ENCODE data around the gene ZDHHC14. TPM values are rescaled to one million over a fixed set of nuclear protein-coding genes. Genes with fewer than 3 reads are reported as not detected.

The ZDHHC14 gene
- total RNA-seq, 3 donors from 2014 or later: 4.8 to 9.8 (median 8.5) TPM

GRCh38 chr6:157607317-157608109 is 226.5 kb downstream of the ZDHHC14 start:
- TF ChIP-seq POLR2AphosphoS5 (IDR thresholded peaks at IDR 0.05): no peak
- no peak for TF ChIP-seq CTCF (IDR thresholded peaks at IDR 0.05)
- TF ChIP-seq POLR2A (IDR thresholded peaks at IDR 0.05): no peak
- no peaks in the 10 kb centered on the region for H3K27me3 ChIP-seq
- H3K9me3 ChIP-seq: no peaks in the 10 kb centered on the region
- intact Hi-C loops (cut with DNase I; ENCODE audit: low total_unique reads): no loop called here
- H3K27ac ChIP-seq: no peak overlapping the region
- H3K4me3 ChIP-seq: no peak overlapping the region
- H3K36me3 ChIP-seq: no peaks in the 10 kb centered on the region
- no peak for DNase-seq (ENCODE audit: low spot score in 2 of 2)
- no peaks in the 10 kb centered on the region for H3K4me1 ChIP-seq

DNA sequence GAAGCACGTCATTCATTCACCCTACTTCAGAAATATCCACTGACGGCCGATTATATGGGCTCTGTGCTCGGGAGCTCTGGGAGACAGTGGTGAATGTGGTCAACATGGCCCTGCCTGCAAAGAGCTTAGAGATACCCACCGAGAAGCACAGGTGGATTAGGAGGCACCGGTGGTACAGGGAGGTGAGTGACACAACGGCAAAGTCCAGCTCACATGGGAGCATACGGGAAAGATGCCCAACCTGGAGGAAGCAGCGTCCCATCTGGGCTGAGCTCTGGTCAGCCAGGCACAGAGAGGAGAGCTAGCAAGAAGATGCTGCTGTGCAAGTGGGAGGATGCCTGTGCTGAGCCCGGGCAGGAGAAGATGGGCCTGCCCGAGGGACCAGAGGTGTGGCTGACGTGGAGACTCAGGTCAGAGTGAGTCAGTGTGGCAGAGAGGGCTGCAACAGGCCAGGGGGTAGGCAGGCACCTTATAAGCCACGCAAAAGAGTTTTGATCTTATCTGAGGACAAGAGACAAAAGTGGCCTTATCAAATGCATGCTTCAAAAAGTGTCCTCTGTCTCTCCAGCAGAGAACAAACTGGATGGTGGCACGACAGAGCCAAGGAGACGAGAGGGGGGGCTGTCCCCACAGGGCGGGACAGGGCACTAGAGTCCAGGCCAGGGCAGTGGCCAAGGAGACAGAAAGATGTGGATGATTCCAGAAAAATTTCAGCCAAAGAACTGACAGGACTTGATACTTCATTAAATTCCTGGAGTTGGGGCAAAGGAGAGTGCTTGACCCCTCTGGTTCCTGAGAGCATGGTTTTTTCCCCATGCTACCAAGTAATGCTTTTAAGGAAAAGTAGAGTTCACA is 227.5 kb downstream of the ZDHHC14 start:
- no peaks in the 10 kb centered on the region for H3K4me1 ChIP-seq
- no peaks in the 10 kb centered on the region for H3K36me3 ChIP-seq
- TF ChIP-seq POLR2A (IDR thresholded peaks at IDR 0.05): no peak
- no peak for TF ChIP-seq CTCF (IDR thresholded peaks at IDR 0.05)
- no peak for TF ChIP-seq POLR2AphosphoS5 (IDR thresholded peaks at IDR 0.05)
- H3K4me3 ChIP-seq: no peak overlapping the region
- H3K27me3 ChIP-seq: no peaks in the 10 kb centered on the region
- intact Hi-C loops (cut with DNase I; ENCODE audit: low total_unique reads): no loop called here
- H3K9me3 ChIP-seq: no peaks in the 10 kb centered on the region
- DNase-seq (ENCODE audit: low spot score in 2 of 2): no peak
- H3K27ac ChIP-seq: no peak overlapping the region

DNA sequence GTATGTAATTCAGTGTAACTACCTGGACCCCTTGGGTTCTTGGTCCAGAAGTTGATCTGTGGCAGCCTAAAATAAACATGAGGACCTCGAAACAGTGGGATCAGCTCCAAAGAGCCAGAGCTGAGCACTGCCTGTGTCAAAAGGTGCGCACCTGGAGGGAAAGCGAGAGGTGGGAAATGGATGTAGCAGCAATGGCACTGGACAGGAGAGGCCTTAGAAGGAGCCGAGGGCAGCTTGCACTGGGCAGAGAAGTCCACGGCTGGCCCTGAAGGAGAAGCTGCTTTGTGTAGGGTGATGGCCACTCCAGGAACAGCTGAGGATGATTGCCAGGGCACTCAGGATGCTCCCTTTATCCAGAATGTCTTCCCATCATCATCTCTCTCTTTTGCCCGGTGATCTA is 228.1 kb downstream of the ZDHHC14 start:
- Histone ChIP-seq H3K36me3 (no peaks in the 10 kb centered on the region), H3K27me3 (no peaks in the 10 kb centered on the region), H3K27ac (no peak overlapping the region), H3K4me3 (no peak overlapping the region), H3K4me1 (no peaks in the 10 kb centered on the region), H3K9me3 (no peaks in the 10 kb centered on the region)
- intact Hi-C loops (cut with DNase I; ENCODE audit: low total_unique reads): no loop called here
- no peak for DNase-seq (ENCODE audit: low spot score in 2 of 2)
- TF ChIP-seq CTCF (IDR thresholded peaks at IDR 0.05): no peak
- TF ChIP-seq POLR2AphosphoS5 (IDR thresholded peaks at IDR 0.05): no peak

GRCh38 chr6:157609556-157609955 is 228.6 kb downstream of the ZDHHC14 start:
- Histone ChIP-seq H3K27ac (no peak overlapping the region), H3K4me1 (no peaks in the 10 kb centered on the region), H3K36me3 (no peaks in the 10 kb centered on the region), H3K27me3 (no peaks in the 10 kb centered on the region), H3K9me3 (no peaks in the 10 kb centered on the region), H3K4me3 (no peak overlapping the region)
- intact Hi-C loops (cut with DNase I; ENCODE audit: low total_unique reads): no loop called here
- TF ChIP-seq CTCF (IDR thresholded peaks at IDR 0.05) (no peak), POLR2AphosphoS5 (IDR thresholded peaks at IDR 0.05) (no peak), POLR2A (IDR thresholded peaks at IDR 0.05) (no peak)
- DNase-seq (ENCODE audit: low spot score in 2 of 2): no peak

DNA sequence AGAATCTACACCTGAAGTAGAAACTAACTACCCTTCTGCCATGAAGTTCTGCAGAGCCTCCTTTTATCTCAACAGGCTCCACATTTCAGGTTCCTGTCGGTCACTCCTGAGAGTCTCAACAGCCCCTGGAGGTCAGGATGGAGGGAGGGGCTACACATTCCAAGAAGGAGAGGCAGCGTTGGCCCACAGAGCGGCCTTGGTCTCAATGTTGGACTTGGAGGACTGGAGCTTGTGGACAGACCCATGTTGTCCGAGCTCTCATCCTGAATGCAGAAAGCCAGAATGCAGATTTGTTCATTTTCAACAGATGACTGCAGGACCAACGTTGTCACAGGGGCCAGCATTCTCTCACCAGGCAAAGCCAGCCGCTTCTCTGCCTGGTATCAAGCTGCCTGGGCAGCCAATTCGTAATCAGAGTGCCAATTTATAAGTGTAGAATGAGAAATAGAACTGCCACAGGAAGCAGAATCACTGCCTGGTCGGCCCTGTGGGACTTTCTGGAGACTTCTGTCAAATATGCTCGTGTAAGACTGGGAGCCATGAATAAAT is 229.5 kb downstream of the ZDHHC14 start:
- Histone ChIP-seq H3K9me3 (no peaks in the 10 kb centered on the region), H3K27me3 (no peaks in the 10 kb centered on the region), H3K4me3 (no peak overlapping the region), H3K27ac (no peak overlapping the region), H3K36me3 (no peaks in the 10 kb centered on the region), H3K4me1 (no peaks in the 10 kb centered on the region)
- intact Hi-C loops (cut with DNase I; ENCODE audit: low total_unique reads): no loop called here
- no peak for TF ChIP-seq CTCF (IDR thresholded peaks at IDR 0.05)
- no peak for TF ChIP-seq POLR2A (IDR thresholded peaks at IDR 0.05)
- TF ChIP-seq POLR2AphosphoS5 (IDR thresholded peaks at IDR 0.05): no peak
- DNase-seq (ENCODE audit: low spot score in 2 of 2): no peak
